SKM-1 treated with dmso at 0.1 percent for 144 hours (cell line): Measurements from ENCODE around the gene TMEM151A.
A peak's percentile ranks its signal among the peaks of the same experiment; 100 is the strongest.

Source experiments
- DNase-seq: peaks from one replicate; lab custom pipeline; 2025; ENCODE audit not compliant: unreplicated experiment; lab: John Stamatoyannopoulos, UW

TMEM151A gene

GRCh38 chr11:66282468-66283455, 8.9 kb upstream of the TMEM151A start:
- peak; percentile 93 for DNase-seq

GRCh38 chr11:66283461-66284105, 8.1 kb upstream of the TMEM151A start:
- no peak for DNase-seq

GRCh38 chr11:66284526-66285078, 7.1 kb upstream of the TMEM151A start:
- DNase-seq, result no peak

GRCh38 chr11:66285250-66285947, 6.3 kb upstream of the TMEM151A start:
- no peak for DNase-seq

DNA sequence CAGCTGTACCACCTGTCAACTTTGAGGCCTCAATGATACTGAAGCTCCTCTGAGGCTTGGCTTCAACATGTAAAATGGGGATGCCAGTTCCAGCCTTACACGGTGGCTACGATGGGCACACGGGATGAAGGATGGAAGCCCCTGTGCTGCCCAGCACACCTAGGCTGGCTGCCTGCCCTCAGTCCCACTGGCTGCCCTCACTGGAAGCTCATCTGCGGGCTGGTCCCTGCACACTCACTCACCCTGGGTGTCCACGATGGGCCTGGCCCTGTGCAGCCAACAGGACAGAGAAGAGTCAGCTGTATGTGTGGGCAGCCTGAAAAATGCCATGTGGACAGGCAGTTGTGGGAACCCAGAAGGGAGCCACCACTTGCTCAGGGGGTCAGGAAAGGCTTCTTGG, 5.0 kb upstream of the TMEM151A start:
- DNase-seq, result no peak

DNA sequence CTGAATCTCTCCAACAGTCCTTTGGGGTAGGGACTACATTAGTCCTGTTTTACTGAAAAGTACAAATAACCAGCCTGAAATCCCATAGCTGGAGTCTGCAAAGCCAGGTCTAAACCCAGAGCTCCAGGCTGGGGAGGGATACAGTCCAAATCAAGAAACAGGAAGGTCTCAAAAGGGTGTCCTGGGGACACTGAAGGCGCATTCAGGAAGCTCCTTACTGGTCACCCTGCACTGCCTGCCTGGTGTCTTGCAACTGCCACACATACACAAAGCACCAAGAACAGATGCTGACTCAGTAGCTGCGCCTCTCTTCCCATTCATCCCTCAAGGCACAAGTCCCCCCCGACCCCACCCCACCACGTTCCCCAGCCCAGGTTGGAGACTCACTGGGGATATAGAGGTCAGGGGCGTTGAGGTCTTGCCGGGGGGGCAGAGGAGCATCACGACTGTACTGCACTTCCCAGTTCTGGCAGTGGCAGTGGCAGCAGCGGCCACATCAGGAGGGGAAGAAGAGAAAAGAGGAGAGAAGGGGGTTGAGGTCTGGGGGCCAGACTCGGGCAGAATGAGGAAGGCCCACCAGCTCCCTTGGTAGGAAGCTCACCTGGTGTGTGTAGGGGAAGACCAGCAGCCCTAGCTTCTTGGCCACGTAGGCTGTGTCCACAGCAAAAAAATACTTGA, 4.3 kb upstream of the TMEM151A start:
- no peak for DNase-seq

- DNase-seq, result no peak
Observed at GRCh38 chr11:66287889-66288670, 3.6 kb upstream of the TMEM151A start.

DNA sequence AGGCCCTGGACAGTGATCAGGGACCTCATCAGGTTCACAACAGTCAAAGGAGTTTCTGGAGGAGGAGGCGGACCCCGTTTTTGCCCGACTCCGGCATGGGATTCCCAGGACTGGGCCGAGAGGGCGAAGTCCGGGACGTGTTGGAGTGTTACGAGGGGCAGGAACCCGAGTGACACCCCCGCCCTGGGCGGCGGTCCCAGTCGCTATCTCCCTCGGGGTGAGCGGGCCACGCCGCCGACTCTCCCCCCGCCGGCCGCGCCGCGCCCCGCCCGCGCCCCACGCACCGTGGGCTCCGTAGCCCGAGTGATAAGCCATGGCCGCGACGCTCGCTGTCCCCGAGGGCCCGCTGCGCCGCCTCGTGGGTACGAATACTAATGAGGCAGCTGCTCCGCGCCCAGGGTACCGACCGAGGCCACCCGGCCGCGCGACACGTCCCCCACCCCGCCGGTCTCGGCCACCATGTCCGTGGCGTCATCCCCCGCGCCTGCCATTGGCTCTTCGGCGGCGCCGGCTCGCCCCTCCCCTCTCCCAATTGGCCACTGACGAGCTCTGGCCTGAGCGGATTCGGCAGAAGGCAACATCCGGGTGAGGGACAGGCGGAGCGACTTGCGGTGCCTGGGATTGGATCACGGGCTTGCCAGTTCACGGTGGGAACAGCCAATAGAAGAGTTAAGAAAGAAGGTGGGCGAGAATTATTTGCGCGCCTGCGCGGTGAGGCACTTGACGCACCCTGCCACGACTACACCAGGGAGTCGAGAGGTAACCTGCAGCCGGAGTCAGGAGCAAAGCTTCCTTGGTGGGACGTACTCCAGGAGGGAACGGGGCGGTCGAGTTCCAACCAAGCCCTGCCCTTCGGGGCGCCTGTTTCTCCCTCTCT, 2.8 kb upstream of the TMEM151A start, which contains the start of gene YIF1A:
Gene YIF1A (minus strand): TSS at position 473 of the 877 bp plus-strand sequence. CDS start 158 bp downstream, at position 315.
- peak; percentile 98 for DNase-seq

GRCh38 chr11:66289548-66290329, 2.0 kb upstream of the TMEM151A start:
- peak; percentile 72 for DNase-seq

GRCh38 chr11:66290330-66290621, 1.4 kb upstream of the TMEM151A start:
- no peak for DNase-seq

- DNase-seq, result no peak
Observed at GRCh38 chr11:66291303-66291705, 390 bp upstream of the TMEM151A start.

DNA sequence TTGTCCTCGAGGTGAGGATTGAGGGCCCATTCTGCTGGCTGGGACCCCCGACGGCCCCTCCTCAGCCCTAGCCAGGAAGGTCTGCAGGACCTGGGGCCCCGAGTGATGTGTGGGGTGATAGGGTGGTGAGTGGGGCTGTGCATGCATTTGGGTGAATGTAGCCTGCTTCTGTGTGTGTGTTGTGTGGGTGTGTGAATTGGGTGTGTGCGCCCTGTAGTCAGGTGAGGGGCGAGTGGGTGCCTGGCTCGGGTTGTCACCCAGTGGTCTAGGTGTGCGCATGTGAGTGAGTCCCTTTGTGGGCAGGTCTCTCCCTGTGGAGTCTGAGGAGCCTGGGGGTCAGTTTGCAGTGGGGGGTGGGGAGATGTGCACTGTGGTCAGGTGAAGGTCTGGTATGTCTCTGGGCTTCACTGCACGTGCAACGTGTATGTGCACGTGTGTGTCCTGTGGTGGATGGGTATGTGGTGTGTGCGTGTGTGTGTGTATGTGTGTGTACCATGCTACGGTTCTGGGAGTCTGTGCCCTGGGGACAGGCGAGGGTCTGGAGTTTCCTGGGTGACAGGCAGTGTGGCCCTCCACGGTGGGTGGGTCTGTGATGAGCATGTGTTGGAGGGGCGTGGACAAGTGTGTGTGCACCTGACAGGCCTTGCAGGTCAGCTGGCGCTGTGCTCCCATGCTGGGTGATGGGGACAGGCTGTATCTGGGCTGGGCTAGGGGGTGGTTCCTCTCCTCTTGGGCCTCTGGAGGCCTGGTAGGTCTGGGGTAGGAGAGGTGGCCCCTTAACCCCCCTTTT, 1.0 kb downstream of the TMEM151A start:
- no peak for DNase-seq

- DNase-seq, result no peak
Observed at GRCh38 chr11:66293352-66293751, 1.7 kb downstream of the TMEM151A start.

- no peak for DNase-seq
Observed at GRCh38 chr11:66293777-66294625, 2.3 kb downstream of the TMEM151A start.

DNA sequence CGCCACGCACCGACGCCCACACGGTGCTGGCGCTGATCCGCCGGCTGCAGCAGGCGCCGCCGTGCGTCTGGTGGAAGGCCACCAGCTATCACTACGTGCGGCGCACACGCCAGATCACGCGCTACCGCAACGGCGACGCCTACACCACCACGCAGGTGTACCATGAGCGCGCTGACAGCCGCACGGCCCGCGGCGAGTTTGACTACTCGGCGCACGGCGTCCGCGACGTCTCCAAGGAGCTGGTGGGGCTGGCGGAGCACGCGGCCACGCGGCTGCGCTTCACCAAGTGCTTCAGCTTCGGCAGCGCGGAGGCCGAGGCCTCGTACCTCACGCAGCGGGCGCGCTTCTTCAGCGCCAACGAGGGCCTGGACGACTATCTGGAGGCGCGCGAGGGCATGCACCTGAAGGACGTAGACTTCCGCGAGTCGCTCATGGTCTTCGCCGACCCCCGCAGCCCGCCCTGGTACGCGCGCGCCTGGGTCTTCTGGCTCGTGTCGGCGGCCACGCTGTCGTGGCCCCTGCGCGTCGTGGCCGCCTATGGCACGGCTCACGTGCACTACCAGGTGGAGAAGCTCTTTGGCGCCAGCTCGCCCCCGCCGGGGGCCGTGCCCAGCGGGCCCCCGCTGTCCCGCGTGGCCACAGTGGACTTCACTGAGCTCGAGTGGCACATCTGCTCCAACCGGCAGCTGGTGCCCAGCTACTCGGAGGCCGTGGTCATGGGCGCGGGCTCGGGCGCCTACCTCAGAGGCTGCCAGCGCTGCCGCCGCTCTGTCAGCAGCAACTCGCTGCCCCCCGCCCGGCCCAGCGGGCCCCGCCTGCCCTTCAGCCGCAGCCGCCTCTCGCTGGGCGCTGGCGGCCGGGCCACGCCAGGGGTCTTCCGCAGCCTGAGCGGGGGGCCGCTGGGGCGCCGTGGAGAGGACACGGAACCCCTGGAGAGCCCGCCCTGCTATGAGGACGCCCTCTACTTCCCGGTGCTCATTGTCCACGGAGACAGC, 3.2 kb downstream of the TMEM151A start:
- no peak for DNase-seq
